Left ventricle myocardium inferior (tissue), 1 donor: ENCODE results near the gene INSYN1. TPM values are rescaled to one million over a fixed set of nuclear protein-coding genes. Genes with fewer than 3 reads are reported as not detected.

Source experiments
- DNase-seq: peaks from one replicate; pipeline ENCODE4 v3.0.0-alpha.2; 2020
- H3K27ac ChIP-seq: fragments of 200-600 bp; replicated peaks from 2 replicates; pipeline ENCODE4 v1.8.0; 2021
- H3K27me3 ChIP-seq: fragments of 200-600 bp; 2 replicates; pipeline ENCODE4 v1.8.0; 2021; ENCODE audit warnings: low read depth
- H3K36me3 ChIP-seq: fragments of 200-600 bp; 2 replicates; pipeline ENCODE4 v1.8.0; 2021
- H3K4me1 ChIP-seq: fragments of 200-600 bp; 2 replicates; pipeline ENCODE4 v1.8.0; 2021
- H3K4me3 ChIP-seq: fragments of 200-600 bp; 2 replicates; pipeline ENCODE4 v1.8.0; 2021; ENCODE audit warnings: mild to moderate bottlenecking, moderate library complexity
- H3K9me3 ChIP-seq: fragments of 200-600 bp; replicated peaks from 2 replicates; pipeline ENCODE4 v1.8.0; 2021
- intact Hi-C: fragments of 100-400 bp; cut with micrococcal nuclease; formaldehyde crosslinking; loops from one replicate; pipeline ENCODE4 v1.11.0; 2022
- total RNA-seq: library from RNA; stranded (reverse); fragmentation: NEBNext Ultra II Directional; extraction: Animal tissue kit (Norgen Biotek cat#: 25700); gene quantifications from one replicate; pipeline ENCODE4 v1.2.1, GENCODE V29; 2021
- TF ChIP-seq, protein P1 (sequence below): fragments of 200-600 bp; IDR thresholded peaks from 2 replicates; pipeline ENCODE4 v1.8.0; 2021; ENCODE audit warnings: antibody characterized with exemption, mild to moderate bottlenecking, borderline replicate concordance
- donor health status: DM: no; HTN: yes; CAD: no; lungs with severe emphysema.

INSYN1 gene
- total RNA-seq, 1 donor from 2014 or later = 121 TPM

DNA sequence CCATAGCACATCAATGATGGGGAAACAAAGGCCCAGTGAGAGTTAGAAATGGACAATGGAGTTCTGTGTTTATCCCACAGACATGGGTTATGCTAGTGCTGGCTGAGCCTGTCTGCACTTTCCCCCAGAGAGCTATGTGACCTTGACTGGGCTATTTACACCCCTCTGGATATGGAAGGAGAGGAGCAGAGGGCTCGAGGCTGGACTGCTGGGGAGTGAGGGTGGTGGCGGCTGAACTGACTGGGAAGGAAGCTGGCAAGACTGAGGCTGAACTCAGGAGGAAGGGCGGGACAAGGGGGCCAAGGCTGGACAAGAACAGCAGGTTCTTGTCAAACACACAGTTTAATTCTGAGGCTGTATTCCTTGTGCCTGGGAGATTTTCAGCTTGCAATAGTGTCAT lies 10.8 kb upstream of the INSYN1 start:
- no peaks in the 10 kb centered on the region for H3K9me3 ChIP-seq
- no peaks in the 10 kb centered on the region for H3K36me3 ChIP-seq
- H3K27me3 ChIP-seq = peaks cover 4% of the 10 kb centered on the region
- intact Hi-C loops = no loop called here
- H3K4me3 ChIP-seq = no peak overlapping the region
- peak overlapping the region; percentile 27 for H3K27ac ChIP-seq
- H3K4me1 ChIP-seq = peaks cover 15% of the 10 kb centered on the region
- TF ChIP-seq, protein P1, sequence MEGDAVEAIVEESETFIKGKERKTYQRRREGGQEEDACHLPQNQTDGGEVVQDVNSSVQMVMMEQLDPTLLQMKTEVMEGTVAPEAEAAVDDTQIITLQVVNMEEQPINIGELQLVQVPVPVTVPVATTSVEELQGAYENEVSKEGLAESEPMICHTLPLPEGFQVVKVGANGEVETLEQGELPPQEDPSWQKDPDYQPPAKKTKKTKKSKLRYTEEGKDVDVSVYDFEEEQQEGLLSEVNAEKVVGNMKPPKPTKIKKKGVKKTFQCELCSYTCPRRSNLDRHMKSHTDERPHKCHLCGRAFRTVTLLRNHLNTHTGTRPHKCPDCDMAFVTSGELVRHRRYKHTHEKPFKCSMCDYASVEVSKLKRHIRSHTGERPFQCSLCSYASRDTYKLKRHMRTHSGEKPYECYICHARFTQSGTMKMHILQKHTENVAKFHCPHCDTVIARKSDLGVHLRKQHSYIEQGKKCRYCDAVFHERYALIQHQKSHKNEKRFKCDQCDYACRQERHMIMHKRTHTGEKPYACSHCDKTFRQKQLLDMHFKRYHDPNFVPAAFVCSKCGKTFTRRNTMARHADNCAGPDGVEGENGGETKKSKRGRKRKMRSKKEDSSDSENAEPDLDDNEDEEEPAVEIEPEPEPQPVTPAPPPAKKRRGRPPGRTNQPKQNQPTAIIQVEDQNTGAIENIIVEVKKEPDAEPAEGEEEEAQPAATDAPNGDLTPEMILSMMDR = no peak
- peak; percentile 40 for DNase-seq

DNA sequence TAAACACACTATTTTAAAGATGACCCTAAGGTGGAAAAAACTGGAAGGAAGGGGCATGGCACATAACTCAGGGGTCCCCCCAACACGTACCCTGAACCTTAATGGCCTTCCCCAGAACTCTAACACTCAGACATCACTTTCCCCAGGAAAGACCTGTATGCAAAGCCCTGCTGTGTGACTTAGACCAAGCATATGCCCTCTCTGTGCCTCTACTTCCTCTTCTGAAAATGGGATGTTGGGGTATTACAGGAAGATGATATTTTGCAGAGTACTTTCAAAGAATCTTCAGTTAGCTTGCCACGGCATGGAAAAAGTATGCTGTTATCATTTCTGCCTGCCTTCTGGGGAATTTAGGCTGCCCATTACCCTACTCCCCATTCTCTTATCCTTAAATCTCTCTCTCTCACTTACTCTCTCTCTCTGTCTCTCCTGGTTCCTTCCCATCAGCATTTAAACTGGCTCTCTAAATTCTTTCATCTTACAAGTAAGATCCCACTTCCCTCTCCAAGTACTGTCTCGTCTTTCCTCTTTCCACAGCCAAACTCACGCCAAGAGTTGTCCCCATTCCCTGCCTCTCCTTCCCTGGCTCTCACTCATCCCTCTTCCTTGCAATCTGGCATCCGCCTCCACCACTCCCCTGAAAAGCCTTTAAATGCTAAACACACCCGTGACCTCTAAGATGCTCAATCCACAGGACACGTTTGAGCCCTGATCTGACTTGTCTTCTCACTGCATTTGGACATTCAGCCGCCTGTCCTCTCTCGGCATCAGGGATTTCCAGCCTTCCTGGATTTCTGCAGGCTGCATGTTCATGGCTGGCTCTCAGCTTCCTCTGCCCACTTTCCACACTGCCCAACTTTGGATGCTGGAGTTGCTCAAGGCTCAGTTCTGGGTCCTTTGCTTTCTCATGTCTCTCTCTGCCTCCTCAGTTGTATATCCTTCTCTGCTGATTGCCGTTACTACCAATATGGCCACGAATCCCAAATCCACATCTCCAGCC lies 7.5 kb upstream of the INSYN1 start:
- TF ChIP-seq, protein P1 = no peak
- H3K27ac ChIP-seq = no peak overlapping the region
- H3K36me3 ChIP-seq = no peaks in the 10 kb centered on the region
- DNase-seq = no peak
- H3K9me3 ChIP-seq = no peaks in the 10 kb centered on the region
- intact Hi-C loops = no loop called here
- H3K27me3 ChIP-seq = peaks cover 15% of the 10 kb centered on the region
- H3K4me3 ChIP-seq = no peak overlapping the region
- H3K4me1 ChIP-seq = peaks cover 25% of the 10 kb centered on the region

DNA sequence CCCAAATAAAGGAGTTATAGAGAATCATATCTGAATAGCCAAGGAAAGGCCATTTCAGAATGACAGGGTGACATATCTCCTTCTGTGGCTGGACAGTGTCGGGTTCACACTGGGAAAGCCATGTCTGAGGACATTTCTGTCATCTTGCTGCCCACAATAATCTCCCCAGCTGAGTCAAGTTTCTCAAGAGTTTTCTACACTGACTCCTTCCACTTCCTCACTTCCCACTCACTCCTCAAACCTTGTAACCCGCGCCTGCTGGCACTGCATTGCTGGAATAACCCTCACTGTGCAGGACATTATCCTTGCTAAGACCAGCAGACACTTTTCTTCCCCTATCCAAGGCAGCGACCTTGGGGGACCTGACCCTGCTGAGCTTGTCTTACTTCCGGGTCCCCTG lies 5.3 kb upstream of the INSYN1 start:
- Histone ChIP-seq H3K27me3 (peaks cover 30% of the 10 kb centered on the region), H3K27ac (no peak overlapping the region), H3K36me3 (no peaks in the 10 kb centered on the region), H3K4me3 (no peak overlapping the region), H3K9me3 (no peaks in the 10 kb centered on the region), H3K4me1 (peaks cover 14% of the 10 kb centered on the region)
- no peak for DNase-seq
- TF ChIP-seq, protein P1 = no peak
- intact Hi-C loops = no loop called here

DNA sequence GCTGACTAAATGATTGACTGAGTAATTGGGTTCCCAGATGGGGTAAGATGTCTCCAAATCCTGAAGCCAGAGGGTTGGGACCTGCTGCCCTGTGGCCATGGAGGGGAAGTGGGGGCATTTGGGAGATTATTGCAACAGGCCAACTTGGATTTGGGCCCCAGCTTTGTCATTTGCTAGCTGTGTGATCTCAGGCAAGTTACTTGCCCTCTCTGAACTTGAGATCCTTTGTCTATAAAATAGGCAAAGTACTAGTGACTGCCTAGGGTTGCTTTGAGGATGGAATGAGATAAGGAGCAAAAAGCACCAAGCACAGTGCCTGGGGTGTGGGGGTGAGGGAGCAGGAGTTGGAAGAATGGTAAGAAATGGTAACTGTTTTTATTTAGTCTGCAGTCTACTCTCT lies 4.4 kb upstream of the INSYN1 start:
- Histone ChIP-seq H3K36me3 (no peaks in the 10 kb centered on the region), H3K4me1 (peaks cover 20% of the 10 kb centered on the region), H3K27me3 (peaks cover 36% of the 10 kb centered on the region), H3K9me3 (no peaks in the 10 kb centered on the region), H3K4me3 (no peak overlapping the region), H3K27ac (no peak overlapping the region)
- TF ChIP-seq, protein P1 = no peak
- no peak for DNase-seq
- intact Hi-C loops = no loop called here

DNA sequence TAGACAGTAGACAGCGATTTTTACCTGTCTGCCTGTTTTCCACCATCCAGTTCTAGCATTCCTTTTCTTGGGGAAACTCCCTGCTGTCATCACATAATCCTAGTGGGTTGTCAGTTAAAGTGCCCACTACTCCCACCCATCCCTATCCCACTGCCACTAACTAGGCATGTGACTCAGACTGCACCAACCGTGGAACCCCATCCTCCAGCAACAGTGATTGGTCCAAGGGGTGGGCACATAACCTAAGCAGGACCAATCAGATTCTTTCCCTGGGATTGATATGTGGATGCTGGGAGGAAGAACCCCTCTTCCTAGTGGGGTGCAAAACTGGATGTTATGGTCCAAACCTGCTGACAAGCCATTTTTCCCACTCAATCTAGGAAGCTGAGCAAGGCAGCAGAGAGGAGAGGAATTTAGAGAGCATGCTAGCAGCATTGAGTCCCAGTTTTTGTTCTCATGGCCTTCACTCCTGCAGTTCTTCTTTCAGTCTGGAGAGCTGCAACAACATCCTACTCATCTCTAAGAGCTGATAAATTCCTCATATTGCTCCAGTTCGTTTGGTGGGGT lies 3.9 kb upstream of the INSYN1 start:
- H3K36me3 ChIP-seq = no peaks in the 10 kb centered on the region
- DNase-seq = no peak
- no peak overlapping the region for H3K4me3 ChIP-seq
- H3K4me1 ChIP-seq = peaks cover 25% of the 10 kb centered on the region
- H3K27ac ChIP-seq = no peak overlapping the region
- H3K27me3 ChIP-seq = peaks cover 38% of the 10 kb centered on the region
- intact Hi-C loops = no loop called here
- no peaks in the 10 kb centered on the region for H3K9me3 ChIP-seq
- TF ChIP-seq, protein P1 = no peak
